Endothelial cell of umbilical vein (primary cell): ENCODE data around the gene ARSJ. TPM values are rescaled to one million over a fixed set of nuclear protein-coding genes. Genes with fewer than 3 reads are reported as not detected.

Experiments
- BruUV-seq: library from RNA; stranded (reverse); fragments of 400-500 nt; replicated peaks from 2 replicates; lab custom pipeline; 2021; lab: Mats Ljungman, UMichigan
- CTCF ChIA-PET: fragments of 300-600, 350-600 bp; sonication (Branson Sonifier 250); formaldehyde crosslinking; loops from one replicate; lab custom pipeline; 2021; ENCODE audit warnings: antibody characterized with exemption, inconsistent platforms; lab: Charles Lee
- POLR2A ChIA-PET: fragments of 300-600, 350-600 bp; sonication (Branson Sonifier 250); formaldehyde crosslinking; loops from one replicate; lab custom pipeline; 2021; ENCODE audit warnings: antibody characterized with exemption, inconsistent platforms; lab: Charles Lee
- DNase-seq: peaks from one replicate; pipeline ENCODE4 v3.0.0-alpha.2; 2011; ENCODE audit warnings: low read depth, low spot score
- FAIRE-seq: peaks from 2 replicates; lab custom pipeline; 2011; peaks lifted over from hg19 to GRCh38; lab: Jason Lieb, UNC
- H2AFZ ChIP-seq: 2 replicates; pipeline ENCODE4 v1.6.0; 2012; ENCODE audit warnings: low read depth, low read length, control low read depth, inconsistent platforms
- H3K27ac ChIP-seq: 2 replicates; pipeline ENCODE4 v1.5.1; 2011; ENCODE audit warnings: low read depth, mild to moderate bottlenecking, control low read depth, low read length, moderate library complexity; ENCODE audit not compliant: insufficient read depth
- H3K27me3 ChIP-seq, 2 experiments: 2 replicates each; pipeline versions ENCODE4 v1.6.0 to v1.6.1; 2011; ENCODE audit warnings: low read length in 2 of 2, mixed read lengths in 1 of 2; ENCODE audit not compliant: control insufficient read depth in 2 of 2, insufficient read depth in 2 of 2
- H3K36me3 ChIP-seq, 2 experiments: 2 replicates in 1 of 2; 3 replicates in 1 of 2; pipeline ENCODE4 v1.5.1; 2011; ENCODE audit warnings: low read length in 2 of 2, mild to moderate bottlenecking in 1 of 2, moderate library complexity in 1 of 2; ENCODE audit not compliant: control insufficient read depth in 2 of 2, insufficient read depth in 2 of 2; ENCODE audit errors: extremely low read depth in 1 of 2
- H3K4me1 ChIP-seq: 3 replicates; pipeline ENCODE4 v1.5.1; 2011; ENCODE audit warnings: mild to moderate bottlenecking, low read length; ENCODE audit not compliant: control insufficient read depth, insufficient read depth; ENCODE audit errors: extremely low read depth
- H3K4me2 ChIP-seq: 2 replicates; pipeline ENCODE4 v1.6.1; 2011; ENCODE audit warnings: low read length, control low read depth, mixed read lengths; ENCODE audit not compliant: insufficient read depth
- H3K4me3 ChIP-seq, 3 experiments: fragments of 200-600 bp in 1 of 3; sonication (generic), shearing (Covaris generic) in 1 of 3; replicated peaks in 1 of 3; 2 replicates each; pipeline ENCODE4 v1.5.1; 2011 to 2016; ENCODE audit warnings: control low read depth in 3 of 3, low read length in 3 of 3, mild to moderate bottlenecking in 2 of 3, inconsistent platforms in 1 of 3, low read depth in 1 of 3, moderate library complexity in 1 of 3; ENCODE audit not compliant: insufficient read depth in 1 of 3
- H3K79me2 ChIP-seq: 2 replicates; pipeline ENCODE4 v1.6.0; 2012; ENCODE audit warnings: low read length, inconsistent platforms; ENCODE audit not compliant: control insufficient read depth, insufficient read depth
- H3K9ac ChIP-seq: replicated peaks from 2 replicates; pipeline ENCODE3; 2011; ENCODE audit warnings: low read length, control low read depth; ENCODE audit not compliant: insufficient read depth; ENCODE audit errors: extremely low read depth
- H3K9me1 ChIP-seq: replicated peaks from 3 replicates; pipeline ENCODE4 v1.6.0; 2011; ENCODE audit warnings: mild to moderate bottlenecking, low read length; ENCODE audit not compliant: control insufficient read depth, insufficient read depth; ENCODE audit errors: extremely low read depth
- H3K9me3 ChIP-seq: replicated peaks from 2 replicates; pipeline ENCODE4 v1.5.1; 2012; ENCODE audit warnings: low read length, inconsistent platforms; ENCODE audit not compliant: control insufficient read depth, insufficient read depth
- H4K20me1 ChIP-seq: replicated peaks from 2 replicates; pipeline ENCODE3; 2011; ENCODE audit warnings: mild to moderate bottlenecking, low read length; ENCODE audit not compliant: control insufficient read depth, insufficient read depth; ENCODE audit errors: extremely low read depth
- EZH2 ChIP-seq: IDR thresholded peaks from 2 replicates; pipeline ENCODE4 v1.6.1; 2012; ENCODE audit warnings: borderline replicate concordance, low read depth, mild to moderate bottlenecking, moderate library complexity, low read length, inconsistent platforms; ENCODE audit not compliant: severe bottlenecking
- GATA2 ChIP-seq: IDR thresholded peaks from 2 replicates; pipeline ENCODE4 v1.7.0; 2011; ENCODE audit warnings: low read depth, mild to moderate bottlenecking, moderate library complexity, mixed read lengths, low read length; ENCODE audit not compliant: insufficient read length, insufficient read depth
- MYC ChIP-seq: IDR thresholded peaks from one replicate; pipeline ENCODE4 v1.6.1; 2011; ENCODE audit warnings: mild to moderate bottlenecking, low read depth, low read length
- dilution Hi-C: fragments of 300-500 bp; cut with MboI; formaldehyde crosslinking; loops from one replicate; pipeline ENCODE4 v1.15.0; 2019; ENCODE audit warnings: low sequenced_read_pairs; ENCODE audit not compliant: extremely low pct_ligation_motif_present
- intact Hi-C: fragments of 100-400 bp; cut with micrococcal nuclease; formaldehyde crosslinking; loops from one replicate; pipeline ENCODE4 v1.10.0; 2022
- polyA plus RNA-seq, 4 experiments: library from polyadenylated mRNA; depleted of rRNA in 3 of 4; stranded (reverse) in 3 of 4; unstranded in 1 of 4; fragments of >200 nt; gene quantifications; 2 replicates each; pipeline versions ENCODE4 v1.2.1 to v1.2.3, GENCODE V29; 2011 to 2012; ENCODE audit warnings: missing spikeins in 1 of 4
- total RNA-seq: library from RNA; stranded (reverse); gene quantifications from 2 replicates; pipeline ENCODE4 v1.2.3, GENCODE V29; 2021
- TF ChIP-seq, protein P1 (sequence below), 2 donors: IDR thresholded peaks; 1 replicate in 1 of 2; 2 replicates in 1 of 2; pipeline ENCODE4 v1.5.1; 2011; ENCODE audit warnings: low read length in 2 of 2, mild to moderate bottlenecking in 2 of 2, moderate library complexity in 2 of 2, control low read depth in 1 of 2, inconsistent platforms in 1 of 2, low read depth in 1 of 2; ENCODE audit not compliant: insufficient read depth in 1 of 2; ENCODE audit errors: extremely low read depth in 1 of 2
- TF ChIP-seq, protein P2 (sequence below): IDR thresholded peaks from 2 replicates; pipeline ENCODE4 v1.6.1; 2011; ENCODE audit not compliant: insufficient read depth, insufficient read length

ARSJ gene
- total and polyA plus RNA-seq, 2 donors (not counting 3 experiments of a cell fraction or from before 2014, with no cell fraction given), result 21.9 to 50.0 TPM

DNA sequence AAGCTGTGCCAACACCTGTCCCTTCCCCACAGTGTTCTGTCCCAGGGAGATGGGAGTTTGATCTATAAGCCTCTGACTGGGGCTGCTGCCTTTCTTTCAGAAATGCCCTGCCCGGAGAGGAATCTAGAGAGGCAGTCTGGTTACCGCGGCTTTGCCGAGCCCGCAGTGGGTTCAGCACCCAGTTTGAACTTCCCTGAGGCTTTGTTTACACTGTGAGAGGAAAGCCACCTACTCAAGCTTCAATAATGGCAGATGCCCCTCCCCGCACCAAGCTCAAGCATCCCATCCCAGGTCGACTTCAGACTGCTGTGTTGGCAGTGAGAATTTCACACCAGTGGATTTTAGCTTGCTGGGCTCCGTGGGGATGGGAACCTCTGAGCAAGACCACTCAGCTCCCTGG is 33.3 kb upstream of the ARSJ start:
- intact Hi-C loops (loop anchor here (10.0 kb wide), 2 partner anchors 1868 to 1928 kb away; partner anchors contain the start of gene FAM241A), dilution Hi-C loops (no loop called here)
- no TSS peak for BruUV-seq
- FAIRE-seq (no peak), DNase-seq (no peak)
- H3K4me1 ChIP-seq, result peaks cover 24% of the 10 kb centered on the region
- no peaks in the 10 kb centered on the region for H3K27me3 ChIP-seq
- ChIA-PET POLR2A (no interaction called here), CTCF (no interaction called here)
- H3K27ac ChIP-seq, result no peak overlapping the region
- H3K4me2 ChIP-seq, result no peak overlapping the region
- no peaks in the 10 kb centered on the region for H3K9me1 ChIP-seq
- H3K9me3 ChIP-seq, result no peaks in the 10 kb centered on the region
- TF ChIP-seq MYC, result no peak
- TF ChIP-seq, protein P1, sequence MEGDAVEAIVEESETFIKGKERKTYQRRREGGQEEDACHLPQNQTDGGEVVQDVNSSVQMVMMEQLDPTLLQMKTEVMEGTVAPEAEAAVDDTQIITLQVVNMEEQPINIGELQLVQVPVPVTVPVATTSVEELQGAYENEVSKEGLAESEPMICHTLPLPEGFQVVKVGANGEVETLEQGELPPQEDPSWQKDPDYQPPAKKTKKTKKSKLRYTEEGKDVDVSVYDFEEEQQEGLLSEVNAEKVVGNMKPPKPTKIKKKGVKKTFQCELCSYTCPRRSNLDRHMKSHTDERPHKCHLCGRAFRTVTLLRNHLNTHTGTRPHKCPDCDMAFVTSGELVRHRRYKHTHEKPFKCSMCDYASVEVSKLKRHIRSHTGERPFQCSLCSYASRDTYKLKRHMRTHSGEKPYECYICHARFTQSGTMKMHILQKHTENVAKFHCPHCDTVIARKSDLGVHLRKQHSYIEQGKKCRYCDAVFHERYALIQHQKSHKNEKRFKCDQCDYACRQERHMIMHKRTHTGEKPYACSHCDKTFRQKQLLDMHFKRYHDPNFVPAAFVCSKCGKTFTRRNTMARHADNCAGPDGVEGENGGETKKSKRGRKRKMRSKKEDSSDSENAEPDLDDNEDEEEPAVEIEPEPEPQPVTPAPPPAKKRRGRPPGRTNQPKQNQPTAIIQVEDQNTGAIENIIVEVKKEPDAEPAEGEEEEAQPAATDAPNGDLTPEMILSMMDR (IDR thresholded peaks at IDR 0.05; ENCODE audit: extremely low read depth in 1 of 2, insufficient read depth in 1 of 2, low read depth in 1 of 2, low read length in 2 of 2), result no peak
- no peak for TF ChIP-seq GATA2
- no peak for TF ChIP-seq EZH2
- TF ChIP-seq, protein P2, sequence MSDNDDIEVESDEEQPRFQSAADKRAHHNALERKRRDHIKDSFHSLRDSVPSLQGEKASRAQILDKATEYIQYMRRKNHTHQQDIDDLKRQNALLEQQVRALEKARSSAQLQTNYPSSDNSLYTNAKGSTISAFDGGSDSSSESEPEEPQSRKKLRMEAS, result no peak
- no peaks in the 10 kb centered on the region for H4K20me1 ChIP-seq
- no peak overlapping the region for H2AFZ ChIP-seq
- no peaks in the 10 kb centered on the region for H3K36me3 ChIP-seq
- H3K9ac ChIP-seq, result no peak overlapping the region
- no peaks in the 10 kb centered on the region for H3K79me2 ChIP-seq
- no peak overlapping the region for H3K4me3 ChIP-seq
